Bronchial epithelial cell (primary cell): Measurements from ENCODE around the gene USP44. TPM values are rescaled to one million over a fixed set of nuclear protein-coding genes. Genes with fewer than 3 reads are reported as not detected.

ENCODE experiments used
- DNase-seq: peaks from one replicate; pipeline ENCODE4 v3.0.0-alpha.2; 2010; ENCODE audit warnings: low read depth
- FAIRE-seq: peaks from 2 replicates; lab custom pipeline; 2011; peaks lifted over from hg19 to GRCh38; lab: Jason Lieb, UNC
- H3K27me3 ChIP-seq: 2 replicates; pipeline ENCODE4 v1.5.1; 2011; ENCODE audit warnings: low read length; ENCODE audit not compliant: control insufficient read depth, insufficient read depth
- H3K36me3 ChIP-seq: 2 replicates; pipeline ENCODE4 v1.5.1; 2011; ENCODE audit warnings: low read length; ENCODE audit not compliant: control insufficient read depth, insufficient read depth
- H3K4me3 ChIP-seq: 2 replicates; pipeline ENCODE4 v1.5.1; 2011; ENCODE audit warnings: mild to moderate bottlenecking, low read depth, low read length, control low read depth
- total RNA-seq: library from RNA; depleted of rRNA; stranded (reverse); fragments of >200 nt; gene quantifications from 2 replicates; pipeline ENCODE4 v1.2.1, GENCODE V29; 2014
- TF ChIP-seq, protein P1 (sequence below): IDR thresholded peaks from 2 replicates; pipeline ENCODE4 v1.5.1; 2011; ENCODE audit warnings: mild to moderate bottlenecking, moderate library complexity, low read length, control low read depth, inconsistent platforms; ENCODE audit not compliant: insufficient read depth, severe bottlenecking

Gene USP44
- total RNA-seq, 1 donor from 2014 or later = 0.26 TPM

DNA sequence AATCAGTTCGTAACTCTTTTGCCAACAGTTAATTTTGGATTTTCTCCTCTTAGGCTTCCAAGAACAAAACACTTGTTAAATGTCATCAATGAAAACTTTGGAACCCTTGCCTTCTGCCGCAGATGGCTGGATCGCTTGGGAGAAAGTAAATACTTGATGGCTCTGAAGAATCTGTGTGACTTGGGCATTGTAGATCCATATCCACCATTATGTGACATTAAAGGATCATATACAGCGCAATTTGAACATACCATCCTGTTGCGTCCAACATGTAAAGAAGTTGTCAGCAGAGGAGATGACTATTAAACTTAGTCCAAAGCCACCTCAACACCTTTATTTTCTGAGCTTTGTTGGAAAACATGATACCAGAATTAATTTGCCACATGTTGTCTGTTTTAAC lies 37.7 kb downstream of the USP44 start:
- Histone ChIP-seq H3K27me3 (no peaks in the 10 kb centered on the region), H3K4me3 (no peak overlapping the region), H3K36me3 (peaks cover 6% of the 10 kb centered on the region)
- DNase-seq = no peak
- no peak for FAIRE-seq
- TF ChIP-seq, protein P1, sequence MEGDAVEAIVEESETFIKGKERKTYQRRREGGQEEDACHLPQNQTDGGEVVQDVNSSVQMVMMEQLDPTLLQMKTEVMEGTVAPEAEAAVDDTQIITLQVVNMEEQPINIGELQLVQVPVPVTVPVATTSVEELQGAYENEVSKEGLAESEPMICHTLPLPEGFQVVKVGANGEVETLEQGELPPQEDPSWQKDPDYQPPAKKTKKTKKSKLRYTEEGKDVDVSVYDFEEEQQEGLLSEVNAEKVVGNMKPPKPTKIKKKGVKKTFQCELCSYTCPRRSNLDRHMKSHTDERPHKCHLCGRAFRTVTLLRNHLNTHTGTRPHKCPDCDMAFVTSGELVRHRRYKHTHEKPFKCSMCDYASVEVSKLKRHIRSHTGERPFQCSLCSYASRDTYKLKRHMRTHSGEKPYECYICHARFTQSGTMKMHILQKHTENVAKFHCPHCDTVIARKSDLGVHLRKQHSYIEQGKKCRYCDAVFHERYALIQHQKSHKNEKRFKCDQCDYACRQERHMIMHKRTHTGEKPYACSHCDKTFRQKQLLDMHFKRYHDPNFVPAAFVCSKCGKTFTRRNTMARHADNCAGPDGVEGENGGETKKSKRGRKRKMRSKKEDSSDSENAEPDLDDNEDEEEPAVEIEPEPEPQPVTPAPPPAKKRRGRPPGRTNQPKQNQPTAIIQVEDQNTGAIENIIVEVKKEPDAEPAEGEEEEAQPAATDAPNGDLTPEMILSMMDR = no peak

DNA sequence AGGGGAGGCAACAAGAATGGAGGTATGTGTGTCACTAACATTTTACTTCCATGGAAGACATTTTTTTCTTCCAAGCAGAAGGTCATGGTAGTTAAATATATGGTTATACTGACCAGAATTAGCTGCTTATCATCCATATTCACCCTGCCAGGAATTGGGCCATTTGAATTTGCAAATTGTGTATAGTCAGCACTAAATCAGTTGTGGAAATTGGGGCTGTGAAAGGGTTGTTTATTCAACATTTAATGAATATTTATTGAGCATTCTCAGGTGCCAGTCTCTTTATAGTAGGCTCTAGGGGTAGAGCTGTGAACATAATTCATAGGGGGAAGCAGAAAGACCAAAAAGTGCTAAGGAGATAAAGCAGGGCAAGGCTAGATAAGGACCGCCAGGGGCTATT lies 39.3 kb downstream of the USP44 start:
- H3K27me3 ChIP-seq = no peaks in the 10 kb centered on the region
- peaks cover 6% of the 10 kb centered on the region for H3K36me3 ChIP-seq
- DNase-seq (no peak), FAIRE-seq (no peak)
- H3K4me3 ChIP-seq = no peak overlapping the region
- TF ChIP-seq, protein P1 = no peak

DNA sequence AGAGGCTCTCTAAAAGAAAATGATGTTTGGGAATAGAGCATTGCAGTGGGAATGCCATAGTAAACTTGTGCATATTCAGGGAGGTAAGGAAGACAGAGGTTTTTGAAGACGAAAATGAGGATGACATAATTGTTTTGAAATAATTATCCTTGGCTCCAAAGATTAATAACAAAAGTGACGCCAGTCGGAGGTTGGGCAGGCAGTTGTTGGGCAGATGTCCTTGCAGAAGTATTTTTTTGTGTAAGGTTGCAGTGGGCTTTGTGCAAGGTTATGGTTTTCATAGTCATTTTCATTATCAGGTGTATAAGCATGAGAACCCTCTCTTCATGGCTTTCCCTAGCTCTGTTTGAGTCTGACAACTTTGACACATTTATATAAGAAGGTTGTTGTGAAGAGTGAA lies 42.0 kb downstream of the USP44 start:
- Histone ChIP-seq H3K27me3 (no peaks in the 10 kb centered on the region), H3K36me3 (peaks cover 6% of the 10 kb centered on the region), H3K4me3 (no peak overlapping the region)
- DNase-seq (no peak), FAIRE-seq (no peak)
- TF ChIP-seq, protein P1 = no peak

DNA sequence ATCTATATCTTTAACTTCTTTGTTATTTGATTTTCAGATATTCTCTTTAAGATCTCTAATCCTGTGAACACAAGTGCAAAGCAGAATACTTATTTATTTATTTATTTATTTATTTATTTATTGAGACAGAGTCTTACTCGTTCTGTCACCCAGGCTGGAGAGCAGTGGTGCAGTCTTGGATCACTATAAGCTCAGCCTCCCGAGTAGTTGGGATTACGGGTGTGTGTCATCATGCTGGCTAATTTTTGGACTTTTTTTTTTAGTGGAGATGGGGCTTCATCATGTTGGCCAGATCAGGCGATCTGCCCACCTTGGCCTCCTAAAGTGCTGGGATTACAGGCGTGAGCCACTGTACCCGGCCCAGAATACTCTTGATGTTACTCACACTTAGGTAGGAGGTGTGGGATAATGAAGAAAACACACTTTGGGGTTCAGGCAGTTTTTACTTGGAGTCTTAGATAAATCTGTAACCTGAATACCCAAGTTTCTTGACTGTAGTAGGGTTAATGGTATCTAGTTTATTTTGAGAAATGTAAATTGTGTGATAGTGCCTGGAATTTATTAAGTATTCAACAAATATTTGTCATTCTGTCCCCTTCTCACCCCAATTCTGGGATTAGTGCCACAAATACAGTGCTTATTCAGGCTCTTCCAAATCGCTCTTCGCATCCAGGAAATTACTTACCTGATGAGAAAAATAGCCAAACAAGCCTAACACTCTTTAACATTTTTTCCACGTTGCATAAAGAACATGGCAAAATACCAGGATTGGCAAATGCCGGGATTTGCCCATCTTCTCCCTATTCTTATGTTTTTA lies 44.4 kb downstream of the USP44 start:
- TF ChIP-seq, protein P1 = no peak
- Histone ChIP-seq H3K4me3 (no peak overlapping the region), H3K27me3 (no peaks in the 10 kb centered on the region), H3K36me3 (peaks cover 10% of the 10 kb centered on the region)
- no peak for DNase-seq
- FAIRE-seq = no peak

DNA sequence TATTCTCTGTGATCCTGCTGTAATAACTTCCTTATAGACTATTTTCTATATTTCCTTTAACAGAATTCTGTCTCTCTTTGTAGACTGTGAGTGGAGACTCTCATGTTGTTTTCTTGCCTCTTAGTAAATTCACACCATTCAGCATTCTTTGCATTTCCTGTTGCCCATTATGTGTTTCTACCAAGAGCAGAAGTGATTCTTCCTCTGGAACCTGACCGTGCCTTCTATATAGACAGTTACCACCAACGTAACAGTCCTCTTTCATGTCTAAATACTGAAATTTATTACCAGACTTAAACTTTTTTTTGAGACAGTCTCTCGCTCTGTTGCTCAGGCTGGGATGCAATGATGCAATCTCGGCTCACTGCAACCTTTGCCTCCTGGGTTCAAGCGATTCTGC lies 46.2 kb downstream of the USP44 start:
- FAIRE-seq = no peak
- TF ChIP-seq, protein P1 = no peak
- peaks cover 5% of the 10 kb centered on the region for H3K36me3 ChIP-seq
- no peak overlapping the region for H3K4me3 ChIP-seq
- no peak for DNase-seq
- no peaks in the 10 kb centered on the region for H3K27me3 ChIP-seq

DNA sequence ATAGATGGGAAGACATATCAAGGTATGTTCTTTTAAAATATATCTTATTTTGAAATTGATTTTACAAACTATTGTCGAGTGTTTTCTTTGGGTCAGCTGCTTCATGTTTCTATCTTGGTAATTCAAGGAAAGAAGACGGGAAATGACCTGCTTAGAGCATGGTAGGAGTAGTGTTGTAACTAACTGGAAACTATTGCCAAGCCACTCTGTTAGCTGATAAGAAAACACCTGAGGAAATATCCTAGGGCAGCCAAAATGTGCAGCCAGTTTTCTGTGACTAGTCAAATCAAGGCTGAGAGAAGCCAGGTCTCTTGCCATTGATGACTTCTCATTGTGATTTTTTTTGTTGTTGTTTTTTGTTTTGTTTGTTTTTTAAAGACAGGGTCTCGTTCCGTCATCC lies 47.1 kb downstream of the USP44 start:
- H3K36me3 ChIP-seq = peaks cover 6% of the 10 kb centered on the region
- H3K4me3 ChIP-seq = no peak overlapping the region
- DNase-seq = no peak
- TF ChIP-seq, protein P1 = no peak
- no peaks in the 10 kb centered on the region for H3K27me3 ChIP-seq
- FAIRE-seq = no peak
